Activated T-helper 1 cell treated with anti-CD3 and anti-CD28 coated beads, Interleukin-12 subunit alpha, Interleukin-12 subunit beta, Interleukin-2, Interleukin-4 antibody, amounts not matched to agents 30 ng/mL and 10 ng/mL and 1 ng/mL, durations not matched to agents 14 hours and 24 hours and 36 hours (primary cell): ENCODE data around the gene PLK5. TPM values are rescaled to one million over a fixed set of nuclear protein-coding genes. Genes with fewer than 3 reads are reported as not detected.
A peak's percentile ranks its signal among the peaks of the same experiment; 100 is the strongest.

ENCODE experiments used
- DNase-seq: peaks from one replicate; pipeline ENCODE4 v3.0.0; 2021; ENCODE audit warnings: low spot score
- H3K27ac Mint-ChIP-seq: one replicate; pipeline ENCODE4 v1.8.0; 2021; ENCODE audit warnings: mild to moderate bottlenecking, mixed read lengths
- H3K27me3 Mint-ChIP-seq: one replicate; pipeline ENCODE4 v1.8.0; 2022; ENCODE audit warnings: mild to moderate bottlenecking, moderate library complexity, mixed read lengths; ENCODE audit not compliant: insufficient read depth
- H3K36me3 Mint-ChIP-seq: one replicate; pipeline ENCODE4 v1.8.0; 2021; ENCODE audit warnings: low read depth, mixed read lengths
- H3K4me1 Mint-ChIP-seq: one replicate; pipeline ENCODE4 v1.8.0; 2021; ENCODE audit warnings: low read depth, mixed read lengths
- H3K4me3 Mint-ChIP-seq: one replicate; pipeline ENCODE4 v1.8.0; 2021; ENCODE audit warnings: mild to moderate bottlenecking, moderate library complexity, mixed read lengths
- H3K9me3 Mint-ChIP-seq: one replicate; pipeline ENCODE4 v1.8.0; 2021; ENCODE audit warnings: mixed read lengths
- intact Hi-C: fragments of 100-400 bp; cut with micrococcal nuclease; formaldehyde crosslinking; loops from one replicate; pipeline ENCODE4 v1.15.1; 2024
- total RNA-seq: library from RNA; stranded (reverse); gene quantifications from 2 replicates; pipeline ENCODE4 v1.2.3, GENCODE V29; 2022

Gene PLK5
- total RNA-seq, 1 donor from 2014 or later, result not detected

- peaks cover 6% of the 10 kb centered on the region for H3K4me1 Mint-ChIP-seq
- intact Hi-C loops, result loop anchor here (1.0 kb wide), 1 partner anchor 28 kb away; the partner anchor contains the start of gene C19orf25
- peaks cover 26% of the 10 kb centered on the region for H3K27me3 Mint-ChIP-seq
- no peak overlapping the region for H3K27ac Mint-ChIP-seq
- no peak overlapping the region for H3K4me3 Mint-ChIP-seq
- no peak for DNase-seq
- peaks cover 2% of the 10 kb centered on the region for H3K36me3 Mint-ChIP-seq
- H3K9me3 Mint-ChIP-seq, result peaks cover 4% of the 10 kb centered on the region
These were observed 16.7 kb upstream of the PLK5 start for GRCh38 chr19:1507192-1507660.

- Mint-ChIP-seq H3K9me3 (peaks cover 4% of the 10 kb centered on the region), H3K4me1 (peaks cover 6% of the 10 kb centered on the region), H3K36me3 (peaks cover 2% of the 10 kb centered on the region), H3K27ac (peak overlapping the region; percentile 77), H3K4me3 (peak overlapping the region; percentile 80), H3K27me3 (peaks cover 22% of the 10 kb centered on the region)
- intact Hi-C loops, result loop anchor here (1.0 kb wide), 2 partner anchors 18 to 29 kb away; partner anchors contain the start of genes C19orf25 and PCSK4
- DNase-seq, result peak; percentile 82
These were observed 15.9 kb upstream of the PLK5 start for GRCh38 chr19:1507763-1508506.

- intact Hi-C loops, result loop anchor here (1.0 kb wide), 1 partner anchor 18 kb away; the partner anchor contains the start of gene PCSK4
- Mint-ChIP-seq H3K4me3 (no peak overlapping the region), H3K4me1 (peaks cover 6% of the 10 kb centered on the region), H3K27ac (no peak overlapping the region), H3K9me3 (peaks cover 4% of the 10 kb centered on the region), H3K36me3 (peaks cover 2% of the 10 kb centered on the region), H3K27me3 (peaks cover 20% of the 10 kb centered on the region)
- no peak for DNase-seq
These were observed 15.4 kb upstream of the PLK5 start for GRCh38 chr19:1508507-1508856.

- Mint-ChIP-seq H3K27ac (no peak overlapping the region), H3K27me3 (peaks cover 17% of the 10 kb centered on the region), H3K4me1 (peaks cover 6% of the 10 kb centered on the region), H3K9me3 (peaks cover 4% of the 10 kb centered on the region), H3K36me3 (peaks cover 2% of the 10 kb centered on the region), H3K4me3 (no peak overlapping the region)
- intact Hi-C loops, result loop anchor here (5.0 kb wide), 1 partner anchor 233 kb away; the partner anchor contains the start of gene FAM174C
- no peak for DNase-seq
These were observed 14.1 kb upstream of the PLK5 start for GRCh38 chr19:1509602-1510441.

- peaks cover 2% of the 10 kb centered on the region for H3K36me3 Mint-ChIP-seq
- H3K27me3 Mint-ChIP-seq, result peaks cover 16% of the 10 kb centered on the region
- H3K4me1 Mint-ChIP-seq, result peaks cover 6% of the 10 kb centered on the region
- DNase-seq, result no peak
- peaks cover 4% of the 10 kb centered on the region for H3K9me3 Mint-ChIP-seq
- H3K4me3 Mint-ChIP-seq, result no peak overlapping the region
- intact Hi-C loops, result loop anchor here (5.0 kb wide), 1 partner anchor 233 kb away; the partner anchor contains the start of gene FAM174C
- H3K27ac Mint-ChIP-seq, result no peak overlapping the region
These were observed 13.5 kb upstream of the PLK5 start for GRCh38 chr19:1510442-1510806.

- peaks cover 4% of the 10 kb centered on the region for H3K9me3 Mint-ChIP-seq
- intact Hi-C loops, result loop anchor here (5.0 kb wide), 1 partner anchor 234 kb away; the partner anchor contains the start of gene FAM174C
- peaks cover 6% of the 10 kb centered on the region for H3K4me1 Mint-ChIP-seq
- peaks cover 2% of the 10 kb centered on the region for H3K36me3 Mint-ChIP-seq
- DNase-seq, result no peak
- H3K27ac Mint-ChIP-seq, result no peak overlapping the region
- no peak overlapping the region for H3K4me3 Mint-ChIP-seq
- H3K27me3 Mint-ChIP-seq, result peaks cover 16% of the 10 kb centered on the region
These were observed 13.1 kb upstream of the PLK5 start for GRCh38 chr19:1510807-1511206.

- Mint-ChIP-seq H3K9me3 (peaks cover 4% of the 10 kb centered on the region), H3K27ac (no peak overlapping the region), H3K4me3 (peak overlapping the region; percentile 71), H3K36me3 (peaks cover 2% of the 10 kb centered on the region), H3K4me1 (peaks cover 6% of the 10 kb centered on the region), H3K27me3 (peaks cover 16% of the 10 kb centered on the region)
- no peak for DNase-seq
- intact Hi-C loops, result loop anchor here (2.0 to 5.0 kb wide), 2 partner anchors 67 to 234 kb away; partner anchors contain the start of gene FAM174C
These were observed 12.3 kb upstream of the PLK5 start for GRCh38 chr19:1511318-1512317.

GRCh38 chr19:1512671-1513498 lies 11.0 kb upstream of the PLK5 start, which contains the start of gene ADAMTSL5:
ADAMTSL5 (minus strand) TSS chr19:1513019; CDS start chr19:1510943, 2,076 bp downstream.
- Mint-ChIP-seq H3K4me1 (peaks cover under 1% of the 10 kb centered on the region), H3K4me3 (peak within 1 kb of the TSS; percentile 71), H3K27ac (no peak within 1 kb of the TSS), H3K36me3 (peaks cover 2% of the 10 kb centered on the region), H3K9me3 (no peaks in the 10 kb centered on the region), H3K27me3 (peaks cover 12% of the 10 kb centered on the region)
- peak; percentile 63 for DNase-seq
- intact Hi-C loops, result loop anchor here (1.0 to 5.0 kb wide), 4 partner anchors 23 to 236 kb away; partner anchors contain the start of genes C19orf25, FAM174C and PCSK4

- Mint-ChIP-seq H3K27me3 (peaks cover 12% of the 10 kb centered on the region), H3K36me3 (peaks cover under 1% of the 10 kb centered on the region), H3K27ac (no peak overlapping the region), H3K4me3 (no peak overlapping the region), H3K9me3 (no peaks in the 10 kb centered on the region), H3K4me1 (no peaks in the 10 kb centered on the region)
- intact Hi-C loops, result loop anchor here (1.0 to 5.0 kb wide), 4 partner anchors 23 to 236 kb away; partner anchors contain the start of genes C19orf25, FAM174C and PCSK4
- DNase-seq, result peak; percentile 57
These were observed 10.2 kb upstream of the PLK5 start for GRCh38 chr19:1513499-1514294.

- Mint-ChIP-seq H3K4me1 (no peaks in the 10 kb centered on the region), H3K4me3 (no peak overlapping the region), H3K27me3 (peaks cover 12% of the 10 kb centered on the region), H3K27ac (no peak overlapping the region), H3K9me3 (no peaks in the 10 kb centered on the region), H3K36me3 (no peaks in the 10 kb centered on the region)
- DNase-seq, result no peak
- intact Hi-C loops, result loop anchor here (5.0 kb wide), 1 partner anchor 237 kb away; the partner anchor contains the start of gene FAM174C
These were observed 9.6 kb upstream of the PLK5 start for GRCh38 chr19:1514295-1514661.
